ENCODE results near the gene INTS14.

- TF ChIP-seq, protein P1, sequence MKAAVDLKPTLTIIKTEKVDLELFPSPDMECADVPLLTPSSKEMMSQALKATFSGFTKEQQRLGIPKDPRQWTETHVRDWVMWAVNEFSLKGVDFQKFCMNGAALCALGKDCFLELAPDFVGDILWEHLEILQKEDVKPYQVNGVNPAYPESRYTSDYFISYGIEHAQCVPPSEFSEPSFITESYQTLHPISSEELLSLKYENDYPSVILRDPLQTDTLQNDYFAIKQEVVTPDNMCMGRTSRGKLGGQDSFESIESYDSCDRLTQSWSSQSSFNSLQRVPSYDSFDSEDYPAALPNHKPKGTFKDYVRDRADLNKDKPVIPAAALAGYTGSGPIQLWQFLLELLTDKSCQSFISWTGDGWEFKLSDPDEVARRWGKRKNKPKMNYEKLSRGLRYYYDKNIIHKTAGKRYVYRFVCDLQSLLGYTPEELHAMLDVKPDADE (conservative IDR thresholded peaks at IDR 0.05; ENCODE audit: control insufficient read depth, low read depth, low read length): no peak
- TF ChIP-seq CEBPB (tag; IDR thresholded peaks at IDR 0.05): no peak
- no peak for TF ChIP-seq MAFG (tag; conservative IDR thresholded peaks at IDR 0.05)
- TF ChIP-seq, protein P2, sequence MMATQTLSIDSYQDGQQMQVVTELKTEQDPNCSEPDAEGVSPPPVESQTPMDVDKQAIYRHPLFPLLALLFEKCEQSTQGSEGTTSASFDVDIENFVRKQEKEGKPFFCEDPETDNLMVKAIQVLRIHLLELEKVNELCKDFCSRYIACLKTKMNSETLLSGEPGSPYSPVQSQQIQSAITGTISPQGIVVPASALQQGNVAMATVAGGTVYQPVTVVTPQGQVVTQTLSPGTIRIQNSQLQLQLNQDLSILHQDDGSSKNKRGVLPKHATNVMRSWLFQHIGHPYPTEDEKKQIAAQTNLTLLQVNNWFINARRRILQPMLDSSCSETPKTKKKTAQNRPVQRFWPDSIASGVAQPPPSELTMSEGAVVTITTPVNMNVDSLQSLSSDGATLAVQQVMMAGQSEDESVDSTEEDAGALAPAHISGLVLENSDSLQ (IDR thresholded peaks at IDR 0.05): no peak
- TF ChIP-seq ZNF239 (CRISPR knock-in tag; IDR thresholded peaks at IDR 0.05): no peak
- TF ChIP-seq NR2C1 (IDR thresholded peaks at IDR 0.05): no peak
- TF ChIP-seq NR2C1 (tag; IDR thresholded peaks at IDR 0.05): no peak
These were observed 15.0 kb downstream of the INTS14 start for GRCh38 chr15:65595960-65596359.
